HUES48 (cell line): ENCODE measurements around the gene STOML1.
A peak's percentile ranks its signal among the peaks of the same experiment; 100 is the strongest.

Experiments used
- H3K27ac ChIP-seq: one replicate; pipeline ENCODE4 v1.7.0; 2013; ENCODE audit warnings: low read depth, low read length, inconsistent platforms
- H3K27me3 ChIP-seq: 2 replicates; pipeline ENCODE4 v1.6.1; 2013; ENCODE audit warnings: mild to moderate bottlenecking, low read length; ENCODE audit not compliant: control insufficient read depth, insufficient read depth
- H3K36me3 ChIP-seq: 2 replicates; pipeline ENCODE4 v1.6.1; 2013; ENCODE audit warnings: low read length; ENCODE audit not compliant: control insufficient read depth, insufficient read depth
- H3K4me1 ChIP-seq: 2 replicates; pipeline ENCODE4 v1.6.1; 2013; ENCODE audit warnings: mild to moderate bottlenecking, low read length; ENCODE audit not compliant: control insufficient read depth, insufficient read depth
- H3K4me3 ChIP-seq: 2 replicates; pipeline ENCODE4 v1.5.1; 2013; ENCODE audit warnings: mild to moderate bottlenecking, low read depth, low read length
- H3K9ac ChIP-seq: 2 replicates; pipeline ENCODE4 v1.6.1; 2013; ENCODE audit warnings: mild to moderate bottlenecking, low read depth, low read length, moderate library complexity
- H3K9me3 ChIP-seq: 2 replicates; pipeline ENCODE4 v1.6.1; 2013; ENCODE audit warnings: low read length; ENCODE audit not compliant: control insufficient read depth, insufficient read depth

Gene STOML1

DNA sequence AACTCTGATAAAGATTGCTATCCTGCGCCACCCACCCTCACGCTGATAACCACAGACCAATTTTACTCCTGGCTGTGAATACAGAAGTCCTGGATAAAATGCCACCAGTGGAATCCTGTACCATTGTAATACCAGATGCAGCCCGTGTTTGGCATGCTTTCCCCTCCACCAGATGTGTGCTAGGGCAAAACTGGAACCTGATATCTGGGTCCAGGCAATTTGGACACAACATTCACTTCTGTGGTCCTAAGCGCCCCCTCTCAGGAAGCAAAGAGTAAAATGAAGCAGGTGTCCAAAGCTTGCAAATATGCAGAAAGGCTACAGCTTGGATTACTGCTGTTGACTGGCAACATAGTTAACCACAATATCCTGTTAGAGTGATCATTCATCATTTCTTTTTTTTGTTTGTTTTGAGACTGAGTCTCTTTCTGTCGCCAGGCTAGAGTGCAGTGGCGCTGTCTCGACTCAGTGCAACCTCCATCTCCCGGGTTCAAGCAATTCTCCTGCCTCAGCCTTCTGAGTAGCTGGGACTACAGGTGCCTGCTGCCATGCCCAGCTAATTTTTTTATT, 33.0 kb downstream of the STOML1 start:
- no peak overlapping the region for H3K27ac ChIP-seq
- H3K9ac ChIP-seq: no peak overlapping the region
- no peaks in the 10 kb centered on the region for H3K36me3 ChIP-seq

GRCh38 chr15:73957785-73958184, 34.3 kb downstream of the STOML1 start:
- Histone ChIP-seq H3K36me3 (no peaks in the 10 kb centered on the region), H3K4me3 (no peak overlapping the region), H3K27ac (no peak overlapping the region), H3K9me3 (no peaks in the 10 kb centered on the region), H3K4me1 (no peaks in the 10 kb centered on the region), H3K9ac (no peak overlapping the region), H3K27me3 (no peaks in the 10 kb centered on the region)

More for the DNA sequence above, 33.0 kb downstream of the STOML1 start:
- Histone ChIP-seq H3K27me3 (no peaks in the 10 kb centered on the region), H3K4me1 (no peaks in the 10 kb centered on the region), H3K4me3 (no peak overlapping the region), H3K9me3 (no peaks in the 10 kb centered on the region)

GRCh38 chr15:73957276-73957675, 34.8 kb downstream of the STOML1 start:
- H3K4me1 ChIP-seq: no peaks in the 10 kb centered on the region
- H3K9me3 ChIP-seq: no peaks in the 10 kb centered on the region
- no peaks in the 10 kb centered on the region for H3K27me3 ChIP-seq
- no peaks in the 10 kb centered on the region for H3K36me3 ChIP-seq
- H3K27ac ChIP-seq: no peak overlapping the region
- no peak overlapping the region for H3K4me3 ChIP-seq
- no peak overlapping the region for H3K9ac ChIP-seq

- Histone ChIP-seq H3K9me3 (no peaks in the 10 kb centered on the region), H3K4me1 (peaks cover 5% of the 10 kb centered on the region), H3K36me3 (no peaks in the 10 kb centered on the region), H3K9ac (no peak overlapping the region), H3K27ac (no peak overlapping the region), H3K27me3 (no peaks in the 10 kb centered on the region), H3K4me3 (no peak overlapping the region)
Measured at GRCh38 chr15:73956743-73957135, 35.4 kb downstream of the STOML1 start.

DNA sequence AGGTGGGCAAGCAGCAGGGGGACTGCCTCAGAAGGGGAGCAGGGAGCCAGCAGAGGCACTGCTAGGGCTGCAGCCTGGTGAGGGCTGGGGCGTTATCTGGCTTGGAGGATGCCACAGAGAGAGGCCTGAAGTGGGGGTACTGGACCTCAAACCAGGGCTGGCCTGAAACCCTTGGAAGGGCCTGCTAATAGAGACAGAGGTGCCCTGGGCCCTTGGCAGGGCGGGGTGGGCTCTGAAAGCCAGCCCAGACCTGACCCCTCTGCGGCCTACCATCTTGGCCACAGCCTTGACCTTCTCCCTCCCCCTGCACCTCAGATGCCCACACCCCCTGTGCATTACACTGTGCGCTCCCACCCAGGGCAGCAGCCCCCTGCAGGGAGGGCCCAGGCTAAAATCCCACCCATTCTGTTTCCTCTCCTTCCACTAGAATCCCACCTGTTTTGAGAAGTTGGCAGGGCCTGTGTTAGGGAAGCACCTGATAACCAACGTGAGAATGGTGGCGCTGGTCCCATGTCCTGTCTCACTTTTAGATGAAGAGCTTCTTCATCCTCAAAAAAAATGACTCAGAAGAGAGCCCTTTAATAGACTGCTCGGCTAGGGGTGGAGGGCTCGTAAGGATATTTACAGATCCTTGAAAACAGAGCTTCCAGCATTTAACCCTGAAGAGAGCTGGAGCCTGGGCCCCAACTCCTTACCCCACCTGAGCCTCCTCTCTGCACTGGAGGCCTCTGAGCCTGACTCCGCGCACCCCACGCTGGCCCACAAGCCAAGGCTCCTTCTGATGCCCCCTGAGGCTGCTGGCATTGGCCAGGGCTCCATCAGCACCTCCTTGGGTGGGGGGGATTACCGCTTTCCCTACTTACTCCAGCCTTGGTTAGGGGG, 36.0 kb downstream of the STOML1 start:
- Histone ChIP-seq H3K9me3 (no peaks in the 10 kb centered on the region), H3K36me3 (no peaks in the 10 kb centered on the region), H3K9ac (no peak overlapping the region), H3K27me3 (no peaks in the 10 kb centered on the region), H3K4me3 (no peak overlapping the region), H3K4me1 (peaks cover 10% of the 10 kb centered on the region), H3K27ac (no peak overlapping the region)

- no peaks in the 10 kb centered on the region for H3K9me3 ChIP-seq
- H3K27me3 ChIP-seq: no peaks in the 10 kb centered on the region
- H3K27ac ChIP-seq: no peak overlapping the region
- no peaks in the 10 kb centered on the region for H3K36me3 ChIP-seq
- H3K9ac ChIP-seq: no peak overlapping the region
- no peak overlapping the region for H3K4me3 ChIP-seq
- H3K4me1 ChIP-seq: peaks cover 14% of the 10 kb centered on the region
Measured at GRCh38 chr15:73955326-73955725, 36.8 kb downstream of the STOML1 start.

GRCh38 chr15:73954188-73955145, 37.6 kb downstream of the STOML1 start:
- Histone ChIP-seq H3K4me3 (no peak overlapping the region), H3K9me3 (no peaks in the 10 kb centered on the region), H3K9ac (no peak overlapping the region), H3K36me3 (no peaks in the 10 kb centered on the region), H3K27ac (no peak overlapping the region), H3K27me3 (no peaks in the 10 kb centered on the region), H3K4me1 (peaks cover 14% of the 10 kb centered on the region)

- Histone ChIP-seq H3K9ac (no peak overlapping the region), H3K9me3 (no peaks in the 10 kb centered on the region), H3K4me3 (no peak overlapping the region), H3K4me1 (peaks cover 14% of the 10 kb centered on the region), H3K36me3 (no peaks in the 10 kb centered on the region), H3K27me3 (no peaks in the 10 kb centered on the region), H3K27ac (no peak overlapping the region)
Measured at GRCh38 chr15:73952913-73953750, 39.0 kb downstream of the STOML1 start.

DNA sequence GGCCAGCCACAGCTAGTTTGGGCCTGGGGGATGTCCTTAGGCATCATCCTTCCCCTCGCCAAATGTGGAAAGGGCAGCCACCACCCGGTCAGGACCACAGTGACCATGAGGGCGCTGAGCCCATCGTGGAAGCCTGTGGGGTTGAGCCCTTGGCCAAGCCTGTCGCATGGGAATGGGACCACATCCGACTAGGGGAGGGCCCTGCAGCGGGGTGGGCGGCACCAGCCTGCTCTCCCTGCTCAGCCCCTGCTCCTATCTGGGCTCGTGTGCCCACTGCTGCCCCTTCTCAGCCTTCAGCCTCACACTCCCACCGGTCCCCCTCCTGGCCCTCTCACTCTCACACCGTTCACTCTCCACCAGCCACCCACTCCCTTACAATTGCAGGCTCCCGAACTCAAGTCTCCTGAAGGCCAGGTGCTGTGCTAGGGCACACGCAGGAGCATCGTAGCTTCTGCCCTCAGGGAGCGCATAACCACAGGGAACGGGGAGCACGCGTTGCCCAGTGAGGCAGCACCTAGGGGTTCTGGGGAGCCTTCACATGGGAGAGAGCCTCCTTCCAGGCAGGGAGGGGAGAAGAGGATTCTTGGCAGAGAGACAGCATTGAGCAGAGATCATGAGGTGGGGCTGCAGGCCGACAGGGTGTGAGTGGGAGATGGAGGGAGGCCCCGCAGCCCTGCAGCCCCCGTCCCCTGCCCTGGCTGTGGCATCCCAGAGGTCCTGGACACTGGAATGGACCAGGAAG, 39.8 kb downstream of the STOML1 start:
- no peak overlapping the region for H3K27ac ChIP-seq
- no peaks in the 10 kb centered on the region for H3K36me3 ChIP-seq
- H3K9me3 ChIP-seq: no peaks in the 10 kb centered on the region
- peaks cover 14% of the 10 kb centered on the region for H3K4me1 ChIP-seq
- no peak overlapping the region for H3K9ac ChIP-seq
- no peaks in the 10 kb centered on the region for H3K27me3 ChIP-seq
- H3K4me3 ChIP-seq: no peak overlapping the region

GRCh38 chr15:73951601-73952000, 40.5 kb downstream of the STOML1 start:
- H3K36me3 ChIP-seq: no peaks in the 10 kb centered on the region
- H3K4me3 ChIP-seq: no peak overlapping the region
- H3K27ac ChIP-seq: peak overlapping the region; percentile 39
- peaks cover 14% of the 10 kb centered on the region for H3K4me1 ChIP-seq
- no peaks in the 10 kb centered on the region for H3K9me3 ChIP-seq
- no peak overlapping the region for H3K9ac ChIP-seq
- no peaks in the 10 kb centered on the region for H3K27me3 ChIP-seq
